Kidney (tissue), 14 donors: Measurements from ENCODE around the gene PPFIBP1. TPM values are rescaled to one million over a fixed set of nuclear protein-coding genes. Genes with fewer than 3 reads are reported as not detected.
"Not testable (repeated sequence)": the region's sequence is repeated elsewhere in the genome, so short reads cannot be mapped to it uniquely, and the experiment has no call there.

ENCODE experiments used
- DNase-seq, 5 donors: peaks; one replicate each; pipeline ENCODE4 v3.0.0-alpha.2; 2013 to 2020
- FAIRE-seq: peaks from 2 replicates; lab custom pipeline; 2012; peaks lifted over from hg19 to GRCh38; lab: Jason Lieb, UNC
- H3K27ac ChIP-seq, 2 donors: one replicate each; pipeline ENCODE4 v1.7.0; 2013; ENCODE audit warnings: low read depth in 2 of 2, low read length in 2 of 2, inconsistent platforms in 1 of 2
- H3K27me3 ChIP-seq: one replicate; pipeline ENCODE4 v1.7.1; 2013; ENCODE audit warnings: low read length, inconsistent platforms; ENCODE audit not compliant: control insufficient read depth, insufficient read depth
- H3K36me3 ChIP-seq, 3 donors: one replicate each; pipeline versions ENCODE4 v1.7.0 to v1.7.1; 2013; ENCODE audit warnings: low read length in 3 of 3, control low read depth in 1 of 3, inconsistent platforms in 1 of 3; ENCODE audit not compliant: insufficient read depth in 3 of 3, control insufficient read depth in 2 of 3
- H3K4me1 ChIP-seq, 3 donors: one replicate each; pipeline versions ENCODE4 v1.7.0 to v1.7.1; 2013; ENCODE audit warnings: low read length in 3 of 3, inconsistent platforms in 1 of 3, low read depth in 1 of 3; ENCODE audit not compliant: control insufficient read depth in 2 of 3, insufficient read depth in 2 of 3
- H3K4me3 ChIP-seq, 3 donors: one replicate each; pipeline versions ENCODE4 v1.7.0 to v1.8.1; 2013; ENCODE audit warnings: low read length in 3 of 3, control low read depth in 1 of 3, inconsistent platforms in 1 of 3
- H3K9ac ChIP-seq, 3 donors: one replicate each; pipeline versions ENCODE4 v1.7.0 to v1.7.1; 2013; ENCODE audit warnings: low read length in 3 of 3, control low read depth in 1 of 3, inconsistent platforms in 1 of 3
- H3K9me3 ChIP-seq, 3 donors: one replicate each; pipeline versions ENCODE4 v1.7.0 to v1.7.1; 2013; ENCODE audit warnings: low read length in 3 of 3, control low read depth in 1 of 3, inconsistent platforms in 1 of 3; ENCODE audit not compliant: control insufficient read depth in 2 of 3, insufficient read depth in 1 of 3
- intact Hi-C: fragments of 100-400 bp; cut with DNase I; formaldehyde crosslinking; loops from one replicate; pipeline ENCODE4 v1.11.1; 2022
- polyA plus RNA-seq: library from polyadenylated mRNA; stranded (reverse); fragments of 350-450 nt; fragmentation: Illumina TruSeq; extraction: RNeasy Lipid Tissue Mini Kit (QIAGEN cat#74804); gene quantifications from one replicate; pipeline ENCODE4 v1.2.3, GENCODE V29; 2014; ENCODE audit warnings: low read depth, low replicate concordance; ENCODE audit not compliant: insufficient read depth
- total RNA-seq: library from RNA; stranded (reverse); fragmentation: NEBNext Ultra II Directional; extraction: Animal tissue kit (Norgen Biotek cat#: 25700); gene quantifications from one replicate; pipeline ENCODE4 v1.2.1, GENCODE V29; 2021
- TF ChIP-seq, protein P1 (sequence below): IDR thresholded peaks from 3 replicates; pipeline ENCODE4 v1.5.1; 2012; ENCODE audit warnings: mild to moderate bottlenecking, moderate library complexity, borderline replicate concordance; ENCODE audit not compliant: insufficient read depth; ENCODE audit errors: extremely low read depth
- donor health status: control.
- donor health status: control.
- donor health status: control.
- donor health status: control.
- donor health status: control.
- donor health status: DM: yes; HTN: yes; CAD: no.
- donor health status: Normal renal cell carcinoma (clear cell type).

The PPFIBP1 gene
- total and polyA plus RNA-seq, 2 donors from 2014 or later, result 12.7 to 175 TPM

- no peak for DNase-seq
- Histone ChIP-seq H3K4me1 (peaks cover 2 to 14% (median 4%) of the 10 kb centered on the region in 3 donors), H3K4me3 (no peak overlapping the region), H3K9me3 (no peaks in the 10 kb centered on the region), H3K9ac (no peak overlapping the region), H3K27ac (no peak overlapping the region), H3K27me3 (no peaks in the 10 kb centered on the region), H3K36me3 (no peaks in the 10 kb centered on the region)
- TF ChIP-seq, protein P1, sequence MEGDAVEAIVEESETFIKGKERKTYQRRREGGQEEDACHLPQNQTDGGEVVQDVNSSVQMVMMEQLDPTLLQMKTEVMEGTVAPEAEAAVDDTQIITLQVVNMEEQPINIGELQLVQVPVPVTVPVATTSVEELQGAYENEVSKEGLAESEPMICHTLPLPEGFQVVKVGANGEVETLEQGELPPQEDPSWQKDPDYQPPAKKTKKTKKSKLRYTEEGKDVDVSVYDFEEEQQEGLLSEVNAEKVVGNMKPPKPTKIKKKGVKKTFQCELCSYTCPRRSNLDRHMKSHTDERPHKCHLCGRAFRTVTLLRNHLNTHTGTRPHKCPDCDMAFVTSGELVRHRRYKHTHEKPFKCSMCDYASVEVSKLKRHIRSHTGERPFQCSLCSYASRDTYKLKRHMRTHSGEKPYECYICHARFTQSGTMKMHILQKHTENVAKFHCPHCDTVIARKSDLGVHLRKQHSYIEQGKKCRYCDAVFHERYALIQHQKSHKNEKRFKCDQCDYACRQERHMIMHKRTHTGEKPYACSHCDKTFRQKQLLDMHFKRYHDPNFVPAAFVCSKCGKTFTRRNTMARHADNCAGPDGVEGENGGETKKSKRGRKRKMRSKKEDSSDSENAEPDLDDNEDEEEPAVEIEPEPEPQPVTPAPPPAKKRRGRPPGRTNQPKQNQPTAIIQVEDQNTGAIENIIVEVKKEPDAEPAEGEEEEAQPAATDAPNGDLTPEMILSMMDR, result no peak
- intact Hi-C loops, result no loop called here
- no peak for FAIRE-seq
These were observed 15.2 kb downstream of the PPFIBP1 start for GRCh38 chr12:27539191-27539631.

DNA sequence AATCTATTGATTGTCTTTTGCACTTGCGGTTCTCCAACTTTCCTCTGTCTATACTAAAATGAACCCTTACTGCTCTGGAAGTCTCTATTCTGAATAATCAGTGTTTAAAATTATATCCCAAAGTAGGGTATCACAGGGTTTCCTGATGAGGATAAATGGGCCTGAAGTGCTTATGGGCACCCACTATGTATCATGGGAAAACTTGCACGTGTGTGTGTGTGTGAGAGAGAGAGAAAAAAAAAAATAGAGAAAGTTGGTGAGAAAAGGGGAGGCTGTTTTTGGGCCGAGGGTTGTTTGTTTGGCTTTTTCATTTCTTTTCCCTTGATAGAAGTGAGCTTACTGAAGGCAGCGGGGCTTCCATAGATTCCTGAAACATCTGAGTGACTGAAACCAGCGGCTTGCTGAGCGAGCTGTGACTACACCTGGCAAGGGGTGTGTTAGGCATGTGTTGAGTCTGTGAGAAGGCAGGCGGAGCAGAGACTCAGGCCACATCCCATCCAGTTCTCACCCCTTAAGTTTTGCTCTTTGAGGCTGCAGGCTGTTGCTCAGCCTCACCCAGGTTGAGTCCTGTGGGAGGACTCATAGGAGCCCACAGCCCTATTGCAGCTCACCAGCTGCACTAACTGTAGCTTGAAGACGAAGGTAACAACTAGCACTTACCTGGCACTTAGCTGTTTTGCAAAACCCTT, 17.2 kb downstream of the PPFIBP1 start:
- peaks cover 2 to 9% (median 6%) of the 10 kb centered on the region in 3 donors for H3K4me1 ChIP-seq
- no peaks in the 10 kb centered on the region for H3K36me3 ChIP-seq
- no peak overlapping the region for H3K9ac ChIP-seq
- FAIRE-seq, result no peak
- TF ChIP-seq, protein P1, result no peak
- H3K27me3 ChIP-seq, result no peaks in the 10 kb centered on the region
- DNase-seq, result no peak
- H3K9me3 ChIP-seq, result no peaks in the 10 kb centered on the region
- no peak overlapping the region for H3K4me3 ChIP-seq
- H3K27ac ChIP-seq, result no peak overlapping the region
- intact Hi-C loops, result no loop called here

GRCh38 chr12:27542628-27543027, 18.6 kb downstream of the PPFIBP1 start:
- Histone ChIP-seq H3K4me1 (peaks cover 2 to 9% (median 6%) of the 10 kb centered on the region in 3 donors), H3K9me3 (no peaks in the 10 kb centered on the region), H3K36me3 (no peaks in the 10 kb centered on the region), H3K4me3 (no peak overlapping the region), H3K9ac (no peak overlapping the region), H3K27me3 (no peaks in the 10 kb centered on the region), H3K27ac (no peak overlapping the region)
- TF ChIP-seq, protein P1, result no peak
- no peak for FAIRE-seq
- intact Hi-C loops, result no loop called here
- DNase-seq, result no peak

- H3K4me1 ChIP-seq, result peaks cover 5 to 12% (median 10%) of the 10 kb centered on the region in 3 donors
- DNase-seq, intact Hi-C loops, H3K36me3 ChIP-seq, H3K4me3 ChIP-seq, H3K27ac ChIP-seq, H3K9ac ChIP-seq, H3K27me3 ChIP-seq, H3K9me3 ChIP-seq, FAIRE-seq: not testable (repeated sequence)
These were observed 20.9 kb downstream of the PPFIBP1 start for GRCh38 chr12:27544858-27545257.
